Urinary bladder (tissue), 4 donors: ENCODE results near the gene KCNC4. TPM values are rescaled to one million over a fixed set of nuclear protein-coding genes. Genes with fewer than 3 reads are reported as not detected.

ENCODE experiments used
- DNase-seq: peaks from one replicate; pipeline ENCODE4 v3.0.0-alpha.2; 2015; ENCODE audit errors: extremely low spot score
- H3K27ac ChIP-seq: one replicate; pipeline ENCODE4 v1.5.1; 2013; ENCODE audit warnings: low read depth, mild to moderate bottlenecking, moderate library complexity
- H3K36me3 ChIP-seq: one replicate; pipeline ENCODE4 v1.6.1; 2013; ENCODE audit warnings: mild to moderate bottlenecking, moderate library complexity; ENCODE audit not compliant: insufficient read depth
- H3K4me1 ChIP-seq: one replicate; pipeline ENCODE4 v1.6.1; 2013; ENCODE audit warnings: mild to moderate bottlenecking, moderate library complexity; ENCODE audit not compliant: insufficient read depth
- H3K4me3 ChIP-seq: one replicate; pipeline ENCODE4 v1.5.1; 2013; ENCODE audit warnings: low read depth, low read length
- WGBS: extraction: QIAGEN DNeasy Blood & Tissue Kit; methylation state at CpG from one replicate; pipeline ENCODE4 v1.1.7; 2013; 5-methylcytosine and 5-hydroxymethylcytosine counted together
- polyA plus RNA-seq: library from polyadenylated mRNA; stranded (reverse); fragments of 200-250 nt; gene quantifications from one replicate; pipeline ENCODE4 v1.2.3, GENCODE V29; 2013
- total RNA-seq: library from RNA; depleted of rRNA; stranded (reverse); fragments of >200 nt; gene quantifications from one replicate; pipeline ENCODE4 v1.2.3, GENCODE V29; 2014
- donor health status: healthy with polysubstance abuse.
- donor health status: healthy.

Gene KCNC4
- total and polyA plus RNA-seq, 2 donors: 1.7 to 6.2 TPM

DNA sequence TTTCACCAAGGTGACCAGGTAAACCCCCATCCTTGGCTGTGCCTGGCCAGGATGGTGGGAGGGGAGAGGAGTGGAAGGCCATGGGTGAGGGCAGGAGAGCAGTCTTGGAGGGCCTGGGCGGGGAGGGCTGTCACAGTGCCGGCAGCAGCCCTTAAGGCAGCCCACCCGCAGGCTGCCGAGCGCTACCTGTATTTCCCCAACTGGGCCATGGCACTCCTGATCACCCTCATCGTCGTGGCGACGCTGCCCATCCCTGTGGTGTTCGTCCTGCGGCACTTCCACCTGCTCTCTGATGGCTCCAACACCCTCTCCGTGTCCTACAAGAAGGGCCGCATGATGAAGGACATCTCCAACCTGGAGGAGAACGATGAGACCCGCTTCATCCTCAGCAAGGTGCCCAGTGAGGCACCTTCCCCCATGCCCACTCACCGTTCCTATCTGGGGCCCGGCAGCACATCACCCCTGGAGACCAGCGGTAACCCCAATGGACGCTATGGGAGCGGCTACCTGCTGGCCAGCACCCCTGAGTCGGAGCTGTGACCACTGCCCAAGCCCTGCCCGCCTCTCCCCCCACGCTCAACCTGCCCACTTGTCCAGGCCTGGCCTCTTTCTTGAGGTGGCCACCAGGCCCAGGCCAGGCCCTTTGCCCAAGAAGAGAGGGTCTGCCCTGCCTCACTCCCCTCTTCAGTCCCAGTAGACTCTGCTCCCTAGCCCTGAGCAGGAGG, 12.0 kb upstream of the KCNC4 start:
- 91% methylated on average over 23 of the region's 23 CpGs for WGBS
- DNase-seq: no peak
- no peaks in the 10 kb centered on the region for H3K4me1 ChIP-seq
- H3K4me3 ChIP-seq: no peak overlapping the region
- H3K36me3 ChIP-seq: no peaks in the 10 kb centered on the region
- H3K27ac ChIP-seq: no peak overlapping the region

DNA sequence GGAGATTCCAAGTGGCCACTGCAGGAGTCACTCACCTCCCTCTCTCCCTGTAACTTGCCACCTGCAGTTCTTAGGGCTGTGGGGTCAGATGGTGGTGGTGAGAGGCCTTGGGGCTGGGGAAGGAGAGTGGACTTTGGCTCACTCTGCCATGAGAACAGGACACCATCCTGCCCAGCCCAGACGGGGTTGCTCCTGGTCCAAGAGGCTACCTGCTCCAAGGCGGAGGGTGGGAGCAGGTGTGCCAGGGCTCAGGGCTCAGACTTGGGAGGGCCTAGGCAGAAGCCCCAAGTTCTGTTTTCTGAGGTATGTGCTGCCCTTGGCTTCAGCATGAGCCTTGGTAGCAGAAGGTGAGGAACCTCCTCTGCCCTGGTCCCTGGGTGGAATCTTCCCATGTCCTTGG, 11.4 kb upstream of the KCNC4 start:
- WGBS: 97% methylated on average over 2 of the region's 2 CpGs
- H3K27ac ChIP-seq: no peak overlapping the region
- no peak for DNase-seq
- H3K4me3 ChIP-seq: no peak overlapping the region
- H3K4me1 ChIP-seq: no peaks in the 10 kb centered on the region
- no peaks in the 10 kb centered on the region for H3K36me3 ChIP-seq

DNA sequence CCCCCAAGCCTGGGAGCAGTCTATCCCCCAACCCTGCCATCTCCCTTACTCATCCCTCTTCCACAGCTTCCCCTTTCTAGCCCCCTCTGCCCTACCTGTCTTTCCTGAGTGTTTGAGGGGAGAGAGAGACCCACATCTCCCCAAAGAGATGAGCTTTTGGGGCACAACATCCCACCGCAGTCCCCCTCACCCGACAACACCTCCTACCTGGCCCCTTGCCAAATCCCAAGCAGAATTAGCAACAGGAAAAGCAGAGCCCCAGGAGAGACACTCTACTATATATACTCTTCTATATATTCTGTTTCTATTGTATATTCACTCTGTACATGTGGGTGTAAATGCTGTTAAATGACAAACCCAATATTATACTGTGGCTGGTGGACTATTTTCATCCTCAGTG, 9.9 kb upstream of the KCNC4 start:
- DNase-seq: no peak
- Histone ChIP-seq H3K36me3 (no peaks in the 10 kb centered on the region), H3K4me3 (no peak overlapping the region), H3K4me1 (no peaks in the 10 kb centered on the region), H3K27ac (no peak overlapping the region)
- WGBS: 32% methylated on average over 2 of the region's 2 CpGs

DNA sequence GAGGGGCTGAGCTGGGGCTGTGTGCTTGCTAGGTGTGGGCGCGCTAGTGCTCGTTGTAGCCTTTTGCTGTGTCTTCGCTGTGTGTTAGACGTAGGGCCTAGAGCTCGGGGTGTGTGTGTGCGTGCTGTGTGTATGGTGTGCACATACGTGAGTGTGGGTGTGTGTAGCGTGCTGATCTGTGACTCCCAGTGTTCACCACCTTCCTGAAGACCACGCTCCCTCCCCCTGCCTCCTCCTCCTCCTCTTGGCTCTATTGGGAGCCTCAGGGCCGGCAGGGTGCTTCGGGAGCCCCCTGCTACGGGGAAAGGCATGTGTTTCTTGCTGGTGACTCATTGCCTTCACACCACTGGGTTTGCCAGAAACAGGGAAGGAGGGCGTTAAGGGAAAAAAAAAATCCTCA, 9.4 kb upstream of the KCNC4 start:
- WGBS: 68% methylated on average over 14 of the region's 14 CpGs
- Histone ChIP-seq H3K4me1 (no peaks in the 10 kb centered on the region), H3K36me3 (no peaks in the 10 kb centered on the region), H3K4me3 (no peak overlapping the region), H3K27ac (no peak overlapping the region)
- no peak for DNase-seq

DNA sequence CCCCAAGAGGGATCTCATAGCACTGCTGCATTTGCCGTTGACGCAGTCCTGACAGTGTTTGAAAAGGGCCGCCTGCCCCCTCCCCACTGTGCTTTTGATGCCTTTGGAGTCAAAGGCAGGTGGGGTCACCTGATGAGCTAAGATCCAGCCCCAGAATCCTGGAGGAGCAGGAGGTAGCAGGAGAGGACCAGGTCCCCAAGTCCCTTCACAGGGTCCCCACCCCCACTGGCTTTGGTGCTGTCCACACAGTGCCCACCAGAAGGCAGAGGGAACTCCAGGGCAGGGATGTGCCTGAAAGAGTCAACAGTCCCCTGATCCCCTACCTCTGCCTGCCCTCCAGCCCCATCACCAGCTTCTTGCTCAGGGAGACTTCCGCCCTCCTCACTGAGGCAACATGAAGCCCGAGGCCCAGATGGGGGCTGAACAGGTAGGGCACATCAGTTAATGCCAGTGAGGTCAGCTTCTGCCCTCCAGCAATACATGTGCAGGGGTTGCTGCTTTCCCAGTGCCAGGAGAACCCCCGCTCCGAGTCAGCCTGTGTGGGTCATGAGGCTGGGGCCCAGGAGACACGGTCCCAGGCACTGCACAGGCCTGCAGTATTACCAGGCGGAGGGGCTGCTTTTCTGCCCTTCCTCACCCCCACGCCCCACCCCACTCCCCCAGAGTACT, 8.8 kb upstream of the KCNC4 start:
- 83% methylated on average over 10 of the region's 10 CpGs for WGBS
- no peak overlapping the region for H3K4me3 ChIP-seq
- no peaks in the 10 kb centered on the region for H3K4me1 ChIP-seq
- no peak for DNase-seq
- no peak overlapping the region for H3K27ac ChIP-seq
- H3K36me3 ChIP-seq: no peaks in the 10 kb centered on the region

DNA sequence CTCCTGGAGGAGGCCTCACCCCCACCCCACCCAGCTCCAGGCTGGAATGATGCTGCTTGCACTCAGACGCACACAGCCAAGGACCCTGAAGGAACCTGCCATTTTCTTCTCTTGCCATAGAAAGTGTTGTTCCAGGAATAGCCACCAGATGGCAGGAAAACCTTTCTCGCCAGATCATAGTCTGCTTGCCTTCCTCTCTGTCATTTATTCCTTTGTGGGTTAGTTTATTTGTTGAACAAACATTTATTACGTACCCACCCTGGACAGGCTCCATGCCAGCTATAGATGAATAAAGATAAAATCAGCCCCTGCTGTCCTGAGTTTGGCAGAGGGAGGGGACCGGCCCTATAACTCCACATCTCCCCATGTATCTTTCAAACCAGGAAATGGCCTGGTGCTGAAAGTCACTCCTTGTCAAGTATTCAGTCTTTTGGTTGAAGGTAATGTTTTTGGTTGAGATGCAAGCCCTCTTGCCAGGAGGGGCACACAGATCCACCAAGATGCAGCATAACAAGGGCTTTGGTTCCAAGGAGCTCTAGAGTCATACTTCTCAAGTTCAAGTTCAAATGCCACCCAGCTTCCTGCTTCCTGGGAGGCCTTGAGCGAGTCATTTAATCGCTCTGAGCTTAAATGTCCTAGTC, 7.0 kb upstream of the KCNC4 start:
- Histone ChIP-seq H3K4me1 (no peaks in the 10 kb centered on the region), H3K36me3 (no peaks in the 10 kb centered on the region), H3K27ac (no peak overlapping the region), H3K4me3 (no peak overlapping the region)
- no peak for DNase-seq
- WGBS: 25% methylated on average over 6 of the region's 6 CpGs

DNA sequence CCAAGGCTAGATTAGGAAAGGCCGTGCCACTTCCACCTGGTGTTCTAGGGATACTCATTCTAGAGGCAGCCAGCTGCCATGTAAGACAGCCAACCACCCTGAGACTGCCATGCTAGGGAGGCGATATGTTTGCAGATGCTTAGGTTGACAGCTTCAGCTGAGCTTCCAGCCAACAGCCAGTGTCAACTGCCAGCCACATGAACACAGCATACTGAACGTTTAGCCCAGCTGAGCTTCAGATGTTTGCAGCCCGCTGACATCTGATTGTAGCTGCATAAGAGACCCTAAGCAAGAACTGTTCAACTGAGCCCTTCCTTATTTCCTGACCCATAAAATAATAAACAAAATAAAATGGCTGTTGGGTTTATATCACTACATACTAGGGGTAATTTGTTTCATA, 5.0 kb upstream of the KCNC4 start:
- whole genome bisulfite sequencing: 81% methylated on average over 4 of the region's 4 CpGs
- DNase-seq: no peak

DNA sequence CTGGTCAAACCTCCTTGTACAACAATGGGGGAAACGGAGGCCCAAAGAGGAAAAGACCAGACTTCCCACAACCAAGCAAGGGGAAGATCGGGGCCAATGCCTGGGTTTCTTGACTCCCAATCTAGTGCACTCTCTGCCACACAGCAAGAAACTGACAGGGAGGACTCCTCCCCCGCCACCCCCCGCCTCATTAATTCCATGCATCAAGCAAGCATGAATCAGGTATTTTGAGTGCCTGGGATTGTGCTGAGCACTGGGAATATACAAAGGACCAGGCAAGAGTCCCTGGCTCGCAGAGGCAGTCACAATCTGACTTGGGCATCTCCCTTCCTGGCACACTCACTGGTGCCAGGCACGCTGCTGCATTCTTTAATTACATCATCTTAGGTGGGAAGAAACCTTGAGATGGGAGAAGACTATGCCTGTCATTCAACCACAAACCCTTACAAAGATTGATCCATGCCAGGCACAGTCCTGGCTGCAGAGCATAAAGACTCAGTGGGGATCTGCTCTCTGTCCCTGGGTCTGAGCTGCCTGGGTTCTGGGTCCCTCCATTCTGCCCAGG, 4.4 kb upstream of the KCNC4 start:
- no peaks in the 10 kb centered on the region for H3K4me1 ChIP-seq
- WGBS: 90% methylated on average over 6 of the region's 6 CpGs
- no peak overlapping the region for H3K4me3 ChIP-seq
- no peak for DNase-seq
- no peaks in the 10 kb centered on the region for H3K36me3 ChIP-seq
- H3K27ac ChIP-seq: no peak overlapping the region

More for the DNA sequence above, 5.0 kb upstream of the KCNC4 start:
- Histone ChIP-seq H3K4me3 (no peak overlapping the region), H3K27ac (no peak overlapping the region), H3K4me1 (no peaks in the 10 kb centered on the region), H3K36me3 (no peaks in the 10 kb centered on the region)

DNA sequence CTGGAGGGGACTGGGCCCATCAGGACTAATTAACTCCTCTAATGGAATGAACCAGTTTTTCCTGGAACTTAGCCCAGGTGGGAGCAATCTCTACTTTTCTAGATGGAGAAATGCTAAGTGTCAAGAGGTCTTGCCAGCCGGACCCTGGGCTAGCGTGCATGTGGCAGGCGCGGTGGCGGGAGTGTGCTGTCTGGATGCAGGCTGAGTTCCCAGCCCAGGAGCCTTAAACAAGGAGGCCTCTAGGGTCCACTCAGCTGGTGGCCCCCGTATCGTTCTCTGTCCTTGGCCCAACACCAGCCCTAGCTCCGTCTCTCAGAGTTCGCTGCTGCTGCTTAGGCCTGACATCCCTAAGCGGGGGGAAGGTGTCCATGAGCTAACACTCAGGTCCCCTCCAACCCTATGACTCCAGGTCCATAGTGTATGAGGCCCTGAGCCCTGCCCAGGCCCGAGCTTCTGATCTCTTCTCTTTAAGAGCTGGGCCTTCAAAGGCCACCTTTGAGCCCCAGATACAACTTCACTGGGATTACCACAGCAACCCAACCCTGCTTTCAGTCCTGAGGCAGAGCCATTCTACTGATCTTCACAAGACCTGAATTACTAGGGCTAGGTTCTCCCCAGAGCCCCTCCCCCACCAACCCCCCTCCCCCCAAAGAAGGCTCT, 3.7 kb upstream of the KCNC4 start:
- no peak overlapping the region for H3K27ac ChIP-seq
- no peaks in the 10 kb centered on the region for H3K4me1 ChIP-seq
- H3K4me3 ChIP-seq: no peak overlapping the region
- no peaks in the 10 kb centered on the region for H3K36me3 ChIP-seq
- no peak for DNase-seq
- 84% methylated on average over 11 of the region's 11 CpGs for WGBS

DNA sequence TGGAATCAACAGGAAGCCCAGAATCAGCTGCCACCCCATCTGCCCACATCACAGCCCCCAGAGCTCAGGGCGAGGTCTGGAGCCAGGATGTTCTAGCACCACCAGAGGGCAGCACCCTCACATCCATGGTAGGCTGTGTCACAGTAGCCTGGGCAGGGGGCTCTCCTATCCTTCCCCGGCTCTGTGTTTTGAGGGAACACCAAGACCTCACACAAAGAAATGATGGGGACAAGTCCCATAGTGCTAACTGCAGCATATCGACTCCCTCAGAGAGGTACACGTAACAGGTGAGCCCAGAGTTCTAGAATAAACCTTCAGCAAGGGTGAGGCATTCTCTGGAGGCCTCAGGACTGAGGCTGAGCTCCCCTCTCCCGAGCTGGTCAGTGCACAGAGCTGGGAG, 2.3 kb upstream of the KCNC4 start:
- Histone ChIP-seq H3K36me3 (no peaks in the 10 kb centered on the region), H3K4me1 (no peaks in the 10 kb centered on the region), H3K27ac (no peak overlapping the region), H3K4me3 (no peak overlapping the region)
- DNase-seq: no peak
- WGBS: 21% methylated on average over 5 of the region's 5 CpGs

DNA sequence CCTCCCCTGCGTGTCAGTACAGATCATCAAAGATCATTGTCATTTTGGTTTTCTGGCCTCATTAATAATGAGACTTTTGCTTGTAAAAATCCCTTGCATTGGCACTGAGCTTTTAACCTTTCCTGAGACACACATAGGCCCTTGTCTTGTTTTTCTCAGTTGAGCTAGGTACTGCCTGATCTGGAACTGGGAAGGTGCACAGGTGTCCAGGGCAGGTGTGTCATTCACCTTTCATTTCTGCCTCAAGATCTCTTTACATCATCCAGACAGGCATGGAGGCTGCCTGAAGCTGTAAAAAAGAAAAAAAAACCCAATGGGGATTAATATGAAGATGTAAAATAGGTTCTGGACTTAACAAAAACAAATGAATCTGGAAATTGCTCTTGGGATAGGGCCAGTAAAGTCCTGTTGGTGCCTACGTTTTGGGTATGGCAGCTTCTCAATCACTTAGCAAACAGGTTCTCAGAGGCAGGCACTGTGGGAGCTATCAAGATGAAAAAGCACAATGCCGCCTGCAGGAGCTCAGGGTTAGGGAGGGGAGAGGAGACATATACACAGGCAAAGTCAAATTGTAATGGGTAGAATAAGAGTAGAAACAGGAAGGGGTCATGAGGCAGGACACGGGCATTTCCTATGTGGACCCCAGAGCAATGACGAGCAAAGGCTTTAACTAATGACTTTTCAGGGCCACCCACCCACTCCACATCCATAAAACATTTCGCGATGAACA, 1.0 kb upstream of the KCNC4 start:
- DNase-seq: no peak
- Histone ChIP-seq H3K36me3 (no peaks in the 10 kb centered on the region), H3K4me3 (no peak overlapping the region), H3K27ac (no peak overlapping the region), H3K4me1 (no peaks in the 10 kb centered on the region)
- WGBS: 54% methylated on average over 7 of the region's 7 CpGs

DNA sequence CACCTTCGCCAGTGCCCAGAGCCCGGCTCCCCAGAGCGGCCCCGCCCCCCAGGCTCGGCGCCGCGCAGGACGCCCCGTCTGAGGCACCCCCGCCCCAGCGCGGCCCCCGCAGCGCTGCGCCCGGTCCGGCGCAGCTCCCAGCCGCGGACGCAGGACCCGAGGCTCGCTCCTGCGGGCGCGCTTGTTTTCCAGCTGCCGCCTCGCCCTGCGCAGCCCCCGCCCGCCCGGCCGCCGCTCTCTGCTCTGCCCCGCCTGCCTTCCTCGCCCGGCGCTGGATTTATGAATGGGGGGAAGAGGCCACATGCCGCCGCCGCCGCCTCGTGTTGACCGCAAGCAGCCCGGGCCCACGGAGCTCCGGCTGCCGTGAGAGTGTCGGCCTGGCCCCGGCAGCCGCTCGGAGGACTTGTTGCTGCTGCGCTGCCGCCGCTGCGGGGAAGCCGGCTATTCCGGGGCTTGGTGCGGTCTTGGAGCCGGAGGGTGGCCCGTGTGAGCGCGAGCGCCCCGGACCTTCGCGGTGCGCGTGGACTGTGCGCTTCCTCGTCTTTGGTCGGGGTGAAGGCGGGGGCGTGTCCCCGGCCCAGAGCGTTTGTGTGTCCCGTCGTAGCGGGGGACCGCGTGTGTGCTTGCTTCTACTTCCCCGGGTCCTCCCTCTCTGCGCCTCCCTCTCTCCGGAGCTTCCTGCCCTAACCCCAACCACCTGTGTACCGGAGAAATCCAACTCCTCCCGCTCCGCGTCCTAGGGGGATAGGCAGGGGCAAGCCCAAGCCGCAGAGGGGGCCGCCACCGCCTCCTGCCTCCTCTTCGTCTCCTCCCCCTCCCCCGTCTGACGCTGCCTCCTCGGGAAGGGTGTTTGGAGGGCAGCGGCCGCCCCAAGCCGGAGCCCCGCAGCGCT, 736 bp downstream of the KCNC4 start:
- Histone ChIP-seq H3K36me3 (no peaks in the 10 kb centered on the region), H3K27ac (no peak overlapping the region), H3K4me1 (no peaks in the 10 kb centered on the region), H3K4me3 (peak overlapping the region; percentile 60)
- WGBS: under 1% methylated on average over 101 of the region's 101 CpGs
- DNase-seq: no peak
